Lung (tissue), 12 donors: ENCODE measurements around the gene DLG1. TPM values are rescaled to one million over a fixed set of nuclear protein-coding genes. Genes with fewer than 3 reads are reported as not detected.

Source experiments
- ATAC-seq: fragments of 200-7000 bp; cut with Tn5 transposase; one replicate; pipeline ENCODE4 v1.9.1; 2020; ENCODE audit warnings: moderate number of reproducible peaks; ENCODE audit not compliant: insufficient read depth, low FRiP score
- DNase-seq, 3 donors: peaks; one replicate each; pipeline ENCODE4 v3.0.0-alpha.2; 2013 to 2017
- H3K27ac ChIP-seq, 2 donors: one replicate each; pipeline ENCODE4 v1.5.1; 2013; ENCODE audit warnings: mild to moderate bottlenecking in 2 of 2, moderate library complexity in 2 of 2, control low read depth in 1 of 2, inconsistent platforms in 1 of 2, low read depth in 1 of 2, low read length in 1 of 2
- H3K27me3 ChIP-seq, 3 donors: one replicate each; pipeline ENCODE4 v1.5.1; 2013; ENCODE audit warnings: low read length in 2 of 3; ENCODE audit not compliant: control insufficient read depth in 3 of 3, insufficient read depth in 3 of 3
- H3K36me3 ChIP-seq, 4 donors: one replicate each; pipeline ENCODE4 v1.5.1; 2013; ENCODE audit warnings: low read length in 4 of 4, mild to moderate bottlenecking in 1 of 4, moderate library complexity in 1 of 4; ENCODE audit not compliant: control insufficient read depth in 4 of 4, insufficient read depth in 4 of 4
- H3K4me1 ChIP-seq, 5 donors: one replicate each; pipeline ENCODE4 v1.5.1; 2013; ENCODE audit warnings: low read length in 5 of 5, mild to moderate bottlenecking in 2 of 5, moderate library complexity in 1 of 5; ENCODE audit not compliant: control insufficient read depth in 5 of 5, insufficient read depth in 5 of 5
- H3K4me3 ChIP-seq: one replicate; pipeline ENCODE4 v1.5.1; 2013; ENCODE audit warnings: mild to moderate bottlenecking, control low read depth, moderate library complexity
- H3K9ac ChIP-seq, 2 donors: one replicate each; pipeline ENCODE4 v1.5.1; 2013; ENCODE audit warnings: low read length in 2 of 2, control low read depth in 1 of 2; ENCODE audit not compliant: insufficient read depth in 1 of 2
- H3K9me3 ChIP-seq, 4 donors: one replicate each; pipeline ENCODE4 v1.5.1; 2013; ENCODE audit warnings: low read length in 3 of 4, mild to moderate bottlenecking in 1 of 4, moderate library complexity in 1 of 4; ENCODE audit not compliant: control insufficient read depth in 4 of 4, insufficient read depth in 3 of 4
- WGBS, 2 donors: extraction: QIAGEN DNeasy Blood & Tissue Kit; methylation state at CpG; one replicate each; pipeline ENCODE4 v1.1.7; 2013; 5-methylcytosine and 5-hydroxymethylcytosine counted together
- polyA plus RNA-seq, 2 donors: library from polyadenylated mRNA; stranded (reverse); fragments of 200-250 nt; gene quantifications; one replicate each; pipeline ENCODE4 v1.2.1, GENCODE V29; 2013
- total RNA-seq, 2 donors: library from RNA; depleted of rRNA in 1 of 2; stranded (reverse); fragments of >200 nt in 1 of 2; gene quantifications; one replicate each; pipeline ENCODE4 v1.2.1, GENCODE V29; 2014 to 2021
- TF ChIP-seq, protein P1 (sequence below): IDR thresholded peaks from 2 replicates; pipeline ENCODE4 v1.5.1; 2012; ENCODE audit warnings: mild to moderate bottlenecking; ENCODE audit errors: control extremely low read depth, extremely low read depth
- donor health status: control.
- donor health status: control.
- donor health status: Bipolar disorder and iron deficiency.
- donor health status: healthy.
- donor health status: DM: yes; HTN: yes; CAD: no.

DLG1 gene
- total and polyA plus RNA-seq, 4 donors = 16.0 to 114 (median 45.7) TPM

- ATAC-seq = no peak
- Histone ChIP-seq H3K4me1 (peaks cover 0 to 4% (median 0%) of the 10 kb centered on the region in 5 donors), H3K36me3 (peaks cover 0 to 27% (median 6%) of the 10 kb centered on the region in 4 donors), H3K9ac (no peak overlapping the region), H3K27ac (no peak overlapping the region), H3K27me3 (no peaks in the 10 kb centered on the region), H3K4me3 (no peak overlapping the region), H3K9me3 (peaks cover 0 to 22% (median 6%) of the 10 kb centered on the region in 4 donors)
- TF ChIP-seq, protein P1, sequence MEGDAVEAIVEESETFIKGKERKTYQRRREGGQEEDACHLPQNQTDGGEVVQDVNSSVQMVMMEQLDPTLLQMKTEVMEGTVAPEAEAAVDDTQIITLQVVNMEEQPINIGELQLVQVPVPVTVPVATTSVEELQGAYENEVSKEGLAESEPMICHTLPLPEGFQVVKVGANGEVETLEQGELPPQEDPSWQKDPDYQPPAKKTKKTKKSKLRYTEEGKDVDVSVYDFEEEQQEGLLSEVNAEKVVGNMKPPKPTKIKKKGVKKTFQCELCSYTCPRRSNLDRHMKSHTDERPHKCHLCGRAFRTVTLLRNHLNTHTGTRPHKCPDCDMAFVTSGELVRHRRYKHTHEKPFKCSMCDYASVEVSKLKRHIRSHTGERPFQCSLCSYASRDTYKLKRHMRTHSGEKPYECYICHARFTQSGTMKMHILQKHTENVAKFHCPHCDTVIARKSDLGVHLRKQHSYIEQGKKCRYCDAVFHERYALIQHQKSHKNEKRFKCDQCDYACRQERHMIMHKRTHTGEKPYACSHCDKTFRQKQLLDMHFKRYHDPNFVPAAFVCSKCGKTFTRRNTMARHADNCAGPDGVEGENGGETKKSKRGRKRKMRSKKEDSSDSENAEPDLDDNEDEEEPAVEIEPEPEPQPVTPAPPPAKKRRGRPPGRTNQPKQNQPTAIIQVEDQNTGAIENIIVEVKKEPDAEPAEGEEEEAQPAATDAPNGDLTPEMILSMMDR = no peak
- no peak for DNase-seq
- WGBS, 2 donors = 85 to 90% methylated on average over 1 of the region's 1 CpG
Measured at GRCh38 chr3:197238842-197239241, 59.6 kb downstream of the DLG1 start.

DNA sequence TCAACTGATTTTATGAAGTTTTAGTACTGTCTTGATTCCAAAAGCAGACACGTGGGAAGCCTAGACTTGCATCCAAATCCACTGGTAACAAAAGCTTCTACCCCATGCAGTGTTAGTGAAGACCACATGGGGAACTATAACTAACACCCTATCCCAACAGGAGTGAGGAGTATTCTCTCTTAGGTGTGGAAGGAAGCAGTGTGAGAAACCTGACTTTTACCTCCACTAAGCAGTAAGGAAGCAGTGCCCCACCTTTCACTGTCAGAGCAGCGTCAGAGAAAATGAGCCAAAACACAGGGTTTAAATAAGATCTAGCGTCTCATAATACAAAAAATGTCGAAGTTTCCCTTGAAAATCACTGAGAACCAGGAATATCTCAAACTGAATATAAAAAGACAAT is 60.5 kb downstream of the DLG1 start:
- Histone ChIP-seq H3K27ac (no peak overlapping the region), H3K36me3 (peaks cover 0 to 17% (median 3%) of the 10 kb centered on the region in 4 donors), H3K9ac (no peak overlapping the region), H3K27me3 (no peaks in the 10 kb centered on the region), H3K9me3 (peaks cover 0 to 14% (median 3%) of the 10 kb centered on the region in 4 donors), H3K4me1 (peaks cover 0 to 4% (median 0%) of the 10 kb centered on the region in 5 donors), H3K4me3 (no peak overlapping the region)
- ATAC-seq (no peak), DNase-seq (no peak)
- TF ChIP-seq, protein P1 = no peak
- 95 to 97% methylated on average over 4 of the region's 4 CpGs for WGBS, 2 donors

DNA sequence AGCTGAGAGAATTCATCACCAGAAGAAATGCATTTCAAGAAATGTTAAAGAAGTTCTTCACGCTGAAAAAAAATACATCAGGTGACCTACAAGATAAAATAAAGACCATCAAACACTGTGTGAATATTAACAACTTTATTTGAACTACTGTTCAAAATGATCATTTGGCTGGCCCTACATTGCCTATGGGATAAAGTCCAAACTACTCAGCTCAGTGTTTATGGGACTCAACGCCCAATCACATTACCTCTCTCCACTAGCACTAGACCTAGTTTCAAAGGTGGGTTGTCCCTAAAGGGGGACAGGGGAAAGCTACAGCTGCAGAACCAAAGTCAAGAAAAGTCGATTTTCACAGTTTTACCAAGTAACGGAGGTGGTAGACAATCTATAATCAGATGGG is 62.0 kb downstream of the DLG1 start:
- TF ChIP-seq, protein P1 = no peak
- no peak overlapping the region for H3K27ac ChIP-seq
- H3K9ac ChIP-seq = no peak overlapping the region
- peaks cover 0 to 16% (median 2%) of the 10 kb centered on the region in 4 donors for H3K36me3 ChIP-seq
- 95 to 96% methylated on average over 4 of the region's 4 CpGs for WGBS, 2 donors
- no peak for ATAC-seq
- H3K4me3 ChIP-seq = no peak overlapping the region
- peaks cover 0 to 8% (median 0%) of the 10 kb centered on the region in 4 donors for H3K9me3 ChIP-seq
- DNase-seq = no peak
- no peaks in the 10 kb centered on the region for H3K27me3 ChIP-seq
- peaks cover 0 to 4% (median 0%) of the 10 kb centered on the region in 5 donors for H3K4me1 ChIP-seq
